B cell (primary cell): ENCODE results near the gene GPN1.

Experiments
- CTCF ChIP-seq: fragments of 200-600 bp; IDR thresholded peaks from one replicate; pipeline ENCODE4 v1.8.0; 2022; ENCODE audit warnings: antibody characterized with exemption, mild to moderate bottlenecking
- EZH2 ChIP-seq: IDR thresholded peaks from 2 replicates; pipeline ENCODE4 v1.6.1; 2012; ENCODE audit warnings: borderline replicate concordance, low read depth, mild to moderate bottlenecking, moderate library complexity, low read length; ENCODE audit not compliant: insufficient read depth, poor library complexity, severe bottlenecking

DNA sequence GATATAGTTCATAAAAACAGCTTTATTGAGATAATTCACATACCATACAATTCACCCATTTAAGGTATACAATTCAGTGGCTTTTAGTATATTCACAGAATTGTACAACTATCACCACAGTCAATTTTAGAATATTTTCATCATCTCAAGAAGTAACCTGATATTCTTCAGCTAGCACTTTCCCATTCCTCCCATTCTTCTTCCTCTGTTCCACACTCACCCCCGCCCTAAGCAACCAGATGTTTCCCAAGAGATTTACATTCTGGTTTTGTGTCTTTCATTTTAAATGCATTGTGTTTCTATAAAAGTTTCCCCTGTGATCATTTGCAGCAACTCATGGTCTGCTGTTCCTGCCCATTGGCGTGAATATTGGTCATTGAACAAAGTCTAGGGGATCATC, 5.4 kb downstream of the GPN1 start:
- TF ChIP-seq CTCF = no peak
- no peak for TF ChIP-seq EZH2
